GM18951 (cell line): Measurements from ENCODE around the gene GAS6.

Experiments used
- POLR2A ChIP-seq: IDR thresholded peaks from 4 replicates; pipeline ENCODE4 v1.6.1; 2011; ENCODE audit warnings: mild to moderate bottlenecking; ENCODE audit not compliant: insufficient read length, insufficient read depth; ENCODE audit errors: extremely low read depth
- in situ Hi-C: fragments of 300-500 bp; cut with MboI; formaldehyde crosslinking; loops from one replicate; pipeline ENCODE4 v1.12.0; 2022; ENCODE audit warnings: low sequenced_read_pairs, mixed read lengths, inconsistent platforms; ENCODE audit not compliant: unreplicated experiment

GAS6 gene

GRCh38 chr13:113855012-113855921 lies 8.6 kb downstream of the GAS6 start:
- no peak for TF ChIP-seq POLR2A
- in situ Hi-C loops: no loop called here

GRCh38 chr13:113854238-113855011 lies 9.5 kb downstream of the GAS6 start:
- TF ChIP-seq POLR2A: no peak

GRCh38 chr13:113853518-113854237 lies 10.2 kb downstream of the GAS6 start:
- in situ Hi-C loops: no loop called here
- TF ChIP-seq POLR2A: no peak

More at GRCh38 chr13:113854238-113855011, 9.5 kb downstream of the GAS6 start:
- in situ Hi-C loops: no loop called here

GRCh38 chr13:113852536-113853517 lies 11.0 kb downstream of the GAS6 start:
- in situ Hi-C loops: no loop called here
- no peak for TF ChIP-seq POLR2A

GRCh38 chr13:113851826-113852535 lies 11.9 kb downstream of the GAS6 start:
- TF ChIP-seq POLR2A: no peak
- in situ Hi-C loops: no loop called here

GRCh38 chr13:113851480-113851803 lies 12.4 kb downstream of the GAS6 start:
- in situ Hi-C loops: no loop called here
- TF ChIP-seq POLR2A: no peak

- in situ Hi-C loops: no loop called here
- TF ChIP-seq POLR2A: no peak
Observed at GRCh38 chr13:113850722-113851479, 13.0 kb downstream of the GAS6 start.

- in situ Hi-C loops: no loop called here
Observed at GRCh38 chr13:113849981-113850721, 13.7 kb downstream of the GAS6 start.

GRCh38 chr13:113849546-113849945 lies 14.3 kb downstream of the GAS6 start:
- TF ChIP-seq POLR2A: no peak
- in situ Hi-C loops: no loop called here

More at GRCh38 chr13:113849981-113850721, 13.7 kb downstream of the GAS6 start:
- TF ChIP-seq POLR2A: no peak

GRCh38 chr13:113848431-113849260 lies 15.2 kb downstream of the GAS6 start:
- in situ Hi-C loops: no loop called here
- no peak for TF ChIP-seq POLR2A
